Stimulated activated effector memory CD8-positive, alpha-beta T cell treated with anti-CD3 and anti-CD28 coated beads, Interleukin-12 subunit alpha, Interleukin-12 subunit beta, amount 100 ng/mL, for 72 hours (primary cell): ENCODE results near the gene NES.
A peak's percentile ranks its signal among the peaks of the same experiment; 100 is the strongest.

Experiments used
- ATAC-seq: fragments of 150-1000 bp; cut with Tn5 transposase; 2 replicates; pipeline ENCODE4 v1.10.0; 2021
- DNase-seq, 2 donors: peaks; one replicate each; pipeline ENCODE4 v3.0.0; 2021 to 2022; ENCODE audit warnings: low spot score in 2 of 2
- H3K27ac Mint-ChIP-seq: one replicate; pipeline ENCODE4 v1.8.0; 2022; ENCODE audit warnings: mild to moderate bottlenecking, mixed read lengths
- H3K36me3 Mint-ChIP-seq: one replicate; pipeline ENCODE4 v1.8.0; 2022; ENCODE audit warnings: mild to moderate bottlenecking, mixed read lengths
- H3K4me1 Mint-ChIP-seq: one replicate; pipeline ENCODE4 v1.8.0; 2022; ENCODE audit warnings: mixed read lengths
- H3K4me3 Mint-ChIP-seq: one replicate; pipeline ENCODE4 v1.8.0; 2022; ENCODE audit warnings: mild to moderate bottlenecking, mixed read lengths
- H3K9me3 Mint-ChIP-seq: one replicate; pipeline ENCODE4 v1.8.0; 2022; ENCODE audit warnings: mixed read lengths

Gene NES

GRCh38 chr1:156692925-156693847, 16.0 kb upstream of the NES start:
- ATAC-seq: no peak
- peaks cover 30% of the 10 kb centered on the region for H3K4me1 Mint-ChIP-seq
- DNase-seq: no peak

DNA sequence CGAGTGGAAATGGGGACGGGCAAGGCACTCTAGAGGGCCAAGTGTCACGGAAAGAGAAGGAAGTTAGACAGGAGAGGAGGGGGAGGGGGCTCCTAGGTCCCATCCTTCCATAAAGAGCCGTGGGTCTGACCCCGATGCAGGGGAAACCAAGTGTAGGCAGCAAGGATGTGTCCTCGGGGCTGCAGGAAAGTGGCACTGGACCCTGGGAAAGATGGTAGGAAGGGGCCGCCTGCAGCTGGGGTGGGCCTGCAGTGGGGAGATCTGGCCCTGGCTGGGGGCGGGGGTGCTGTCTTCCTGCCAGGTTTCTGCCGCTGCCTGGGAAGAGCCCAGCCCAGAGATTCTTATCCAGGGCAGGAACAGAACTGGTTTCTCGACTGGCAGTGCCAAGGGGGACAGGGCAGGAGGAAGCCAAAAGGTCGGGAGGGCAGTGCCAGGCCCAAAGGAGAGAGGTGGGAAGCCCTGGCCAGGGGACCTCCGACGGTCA, 15.3 kb upstream of the NES start:
- H3K4me1 Mint-ChIP-seq: peaks cover 30% of the 10 kb centered on the region
- H3K9me3 Mint-ChIP-seq: no peaks in the 10 kb centered on the region
- DNase-seq: no peak
- no peaks in the 10 kb centered on the region for H3K36me3 Mint-ChIP-seq
- no peak overlapping the region for H3K27ac Mint-ChIP-seq
- no peak for ATAC-seq
- no peak overlapping the region for H3K4me3 Mint-ChIP-seq

More at GRCh38 chr1:156692925-156693847, 16.0 kb upstream of the NES start:
- H3K9me3 Mint-ChIP-seq: no peaks in the 10 kb centered on the region
- H3K27ac Mint-ChIP-seq: no peak overlapping the region
- no peaks in the 10 kb centered on the region for H3K36me3 Mint-ChIP-seq
- H3K4me3 Mint-ChIP-seq: no peak overlapping the region

- Mint-ChIP-seq H3K4me3 (no peak overlapping the region), H3K36me3 (no peaks in the 10 kb centered on the region), H3K4me1 (peaks cover 30% of the 10 kb centered on the region), H3K9me3 (no peaks in the 10 kb centered on the region), H3K27ac (no peak overlapping the region)
- ATAC-seq: no peak
- no peak for DNase-seq
Measured at GRCh38 chr1:156691665-156692440, 14.6 kb upstream of the NES start.

GRCh38 chr1:156691191-156691590, 14.0 kb upstream of the NES start:
- H3K9me3 Mint-ChIP-seq: no peaks in the 10 kb centered on the region
- DNase-seq: no peak
- H3K36me3 Mint-ChIP-seq: no peaks in the 10 kb centered on the region
- peaks cover 30% of the 10 kb centered on the region for H3K4me1 Mint-ChIP-seq
- H3K27ac Mint-ChIP-seq: no peak overlapping the region
- ATAC-seq: no peak
- H3K4me3 Mint-ChIP-seq: no peak overlapping the region

- DNase-seq (no peak), ATAC-seq (no peak)
- Mint-ChIP-seq H3K9me3 (no peaks in the 10 kb centered on the region), H3K36me3 (no peaks in the 10 kb centered on the region), H3K27ac (no peak overlapping the region), H3K4me3 (no peak overlapping the region), H3K4me1 (peaks cover 30% of the 10 kb centered on the region)
Measured at GRCh38 chr1:156690675-156691036, 13.4 kb upstream of the NES start.

- Mint-ChIP-seq H3K4me3 (peak overlapping the region; percentile 30), H3K4me1 (peaks cover 30% of the 10 kb centered on the region), H3K27ac (no peak overlapping the region), H3K9me3 (no peaks in the 10 kb centered on the region), H3K36me3 (no peaks in the 10 kb centered on the region)
- DNase-seq: no peak
- no peak for ATAC-seq
Measured at GRCh38 chr1:156689953-156690674, 12.9 kb upstream of the NES start.

GRCh38 chr1:156689035-156689952, 12.1 kb upstream of the NES start:
- H3K9me3 Mint-ChIP-seq: no peaks in the 10 kb centered on the region
- peak; percentile 96 for ATAC-seq
- peaks cover 37% of the 10 kb centered on the region for H3K4me1 Mint-ChIP-seq
- no peaks in the 10 kb centered on the region for H3K36me3 Mint-ChIP-seq
- H3K27ac Mint-ChIP-seq: no peak overlapping the region
- peak overlapping the region; percentile 30 for H3K4me3 Mint-ChIP-seq
- DNase-seq: peak; percentile 70 to 89

GRCh38 chr1:156684227-156684782, 7.1 kb upstream of the NES start:
- ATAC-seq (peak; percentile 87), DNase-seq (no peak)
- Mint-ChIP-seq H3K27ac (peak overlapping the region; percentile 20), H3K4me1 (peaks cover 22% of the 10 kb centered on the region), H3K9me3 (no peaks in the 10 kb centered on the region), H3K36me3 (no peaks in the 10 kb centered on the region), H3K4me3 (peak overlapping the region; percentile 6)

DNA sequence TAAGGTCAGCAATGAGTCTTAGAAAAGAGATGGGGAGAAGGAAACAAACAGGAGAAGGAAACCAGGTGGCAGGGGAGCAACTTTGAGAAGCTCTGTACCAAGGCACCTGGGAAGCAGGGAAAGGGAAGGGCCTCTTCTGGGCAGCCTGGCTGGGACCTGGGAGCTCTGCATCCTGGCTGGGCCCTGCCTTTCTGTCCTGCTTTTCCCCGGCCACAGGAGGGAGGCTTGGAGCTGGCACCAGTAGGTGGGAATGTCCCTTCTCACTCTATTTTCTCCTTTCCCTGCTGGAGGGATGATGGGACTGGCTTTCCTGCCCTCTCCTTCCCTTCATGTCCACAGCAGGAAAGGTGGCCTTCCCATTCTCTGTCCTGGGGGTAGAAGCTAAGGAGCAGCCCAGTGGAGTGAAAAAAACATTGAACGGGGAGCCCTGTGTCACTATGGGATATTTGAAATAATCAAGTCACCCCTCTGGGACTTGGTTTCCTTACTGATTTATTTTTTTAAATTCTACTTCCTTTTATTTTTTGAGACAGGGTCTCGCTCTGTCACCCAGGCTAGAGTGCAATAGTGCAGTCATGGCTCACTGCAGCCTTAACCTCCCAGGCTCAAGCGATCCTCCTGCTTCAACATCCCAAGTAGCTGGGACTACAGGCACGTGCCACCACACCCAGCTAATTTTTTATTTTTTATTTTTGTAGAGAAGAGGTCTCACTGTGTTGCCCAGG, 5.1 kb upstream of the NES start:
- no peak overlapping the region for H3K4me3 Mint-ChIP-seq
- DNase-seq (no peak), ATAC-seq (no peak)
- no peaks in the 10 kb centered on the region for H3K9me3 Mint-ChIP-seq
- H3K4me1 Mint-ChIP-seq: peaks cover 29% of the 10 kb centered on the region
- H3K27ac Mint-ChIP-seq: no peak overlapping the region
- H3K36me3 Mint-ChIP-seq: no peaks in the 10 kb centered on the region

DNA sequence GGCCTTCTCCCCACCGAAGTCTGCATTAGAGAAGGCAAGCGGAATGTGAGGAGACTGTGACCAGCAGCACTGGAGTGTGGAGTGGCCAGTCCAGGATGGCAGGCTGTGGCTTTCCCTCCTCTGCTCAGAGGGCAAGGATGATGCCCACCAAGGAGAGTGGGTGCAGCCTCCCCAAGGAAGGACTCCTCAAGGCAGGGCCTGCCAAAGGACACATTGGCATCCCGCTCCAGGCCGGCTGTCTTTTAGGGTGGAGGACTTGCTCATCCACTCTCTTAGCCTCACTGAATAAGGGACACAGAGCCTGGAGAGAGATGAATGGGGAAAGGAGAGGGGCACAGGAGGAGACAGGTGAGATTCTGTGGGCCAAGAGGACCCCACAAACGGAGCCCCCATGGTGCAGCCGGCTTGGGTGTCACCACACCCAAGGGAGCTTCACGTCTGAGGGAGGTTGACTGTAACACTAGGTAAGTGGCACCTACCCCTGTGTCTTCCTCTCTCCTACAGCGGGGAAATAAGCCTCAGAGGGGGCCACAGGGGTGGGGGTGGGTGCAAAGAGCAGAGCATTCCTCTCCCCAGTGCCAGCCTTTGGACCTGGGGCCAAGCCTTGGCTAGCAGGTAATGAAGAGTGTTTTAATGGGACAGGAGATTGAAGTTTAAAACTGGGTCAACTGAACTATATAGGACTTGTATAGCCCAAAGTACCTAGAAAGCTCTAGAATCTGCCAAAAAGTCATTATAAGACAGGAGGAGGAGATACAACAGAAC, 4.2 kb upstream of the NES start:
- DNase-seq: no peak
- no peaks in the 10 kb centered on the region for H3K36me3 Mint-ChIP-seq
- H3K9me3 Mint-ChIP-seq: no peaks in the 10 kb centered on the region
- H3K4me3 Mint-ChIP-seq: no peak overlapping the region
- H3K4me1 Mint-ChIP-seq: peaks cover 34% of the 10 kb centered on the region
- no peak overlapping the region for H3K27ac Mint-ChIP-seq
- no peak for ATAC-seq

- H3K4me1 Mint-ChIP-seq: peaks cover 34% of the 10 kb centered on the region
- no peak for DNase-seq
- ATAC-seq: no peak
- H3K4me3 Mint-ChIP-seq: no peak overlapping the region
- no peak overlapping the region for H3K27ac Mint-ChIP-seq
- H3K9me3 Mint-ChIP-seq: no peaks in the 10 kb centered on the region
- H3K36me3 Mint-ChIP-seq: no peaks in the 10 kb centered on the region
Measured at GRCh38 chr1:156680056-156680455, 2.8 kb upstream of the NES start.

- Mint-ChIP-seq H3K27ac (no peak overlapping the region), H3K9me3 (no peaks in the 10 kb centered on the region), H3K36me3 (no peaks in the 10 kb centered on the region), H3K4me3 (peak overlapping the region; percentile 46), H3K4me1 (peaks cover 14% of the 10 kb centered on the region)
- ATAC-seq (peak; percentile 5), DNase-seq (no peak)
Measured at GRCh38 chr1:156677616-156678596, 699 bp upstream of the NES start.
